GM12878 (cell line): ENCODE results near the gene C20orf96.

Experiments
- DPF2 ChIP-seq: fragments of 450-650 bp; IDR thresholded peaks from 2 replicates; pipeline ENCODE4 v1.6.1; 2017; ENCODE audit warnings: mild to moderate bottlenecking
- ETV6 ChIP-seq, 2 experiments: fragments of 450-650 bp in 1 of 2; IDR thresholded peaks in 1 of 2; conservative IDR thresholded peaks in 1 of 2; 2 replicates each; pipeline ENCODE4 v1.6.1; 2014; ENCODE audit warnings: antibody characterized with exemption in 1 of 2, borderline replicate concordance in 1 of 2, low read depth in 1 of 2, mild to moderate bottlenecking in 1 of 2, moderate library complexity in 1 of 2
- SIX5 ChIP-seq: IDR thresholded peaks from 2 replicates; pipeline ENCODE4 v1.6.1; 2011; ENCODE audit warnings: mild to moderate bottlenecking, low read depth, low read length, moderate library complexity; ENCODE audit not compliant: severe bottlenecking
- SRF ChIP-seq, 2 experiments: IDR thresholded peaks; 2 replicates each; pipeline ENCODE4 v1.6.1; 2011; ENCODE audit warnings: low read depth in 2 of 2, low read length in 2 of 2, mild to moderate bottlenecking in 1 of 2, moderate library complexity in 1 of 2
- TF ChIP-seq, protein P1 (sequence below), 3 experiments: IDR thresholded peaks in 2 of 3; conservative IDR thresholded peaks in 1 of 3; 2 replicates each; pipeline ENCODE4 v1.5.1; 2011; ENCODE audit warnings: low read depth in 3 of 3, low read length in 3 of 3, mild to moderate bottlenecking in 3 of 3, control low read depth in 2 of 3, moderate library complexity in 2 of 3, inconsistent platforms in 1 of 3, mixed read lengths in 1 of 3; ENCODE audit not compliant: control insufficient read depth in 2 of 3, insufficient read depth in 1 of 3; ENCODE audit errors: extremely low read depth in 1 of 3

DNA sequence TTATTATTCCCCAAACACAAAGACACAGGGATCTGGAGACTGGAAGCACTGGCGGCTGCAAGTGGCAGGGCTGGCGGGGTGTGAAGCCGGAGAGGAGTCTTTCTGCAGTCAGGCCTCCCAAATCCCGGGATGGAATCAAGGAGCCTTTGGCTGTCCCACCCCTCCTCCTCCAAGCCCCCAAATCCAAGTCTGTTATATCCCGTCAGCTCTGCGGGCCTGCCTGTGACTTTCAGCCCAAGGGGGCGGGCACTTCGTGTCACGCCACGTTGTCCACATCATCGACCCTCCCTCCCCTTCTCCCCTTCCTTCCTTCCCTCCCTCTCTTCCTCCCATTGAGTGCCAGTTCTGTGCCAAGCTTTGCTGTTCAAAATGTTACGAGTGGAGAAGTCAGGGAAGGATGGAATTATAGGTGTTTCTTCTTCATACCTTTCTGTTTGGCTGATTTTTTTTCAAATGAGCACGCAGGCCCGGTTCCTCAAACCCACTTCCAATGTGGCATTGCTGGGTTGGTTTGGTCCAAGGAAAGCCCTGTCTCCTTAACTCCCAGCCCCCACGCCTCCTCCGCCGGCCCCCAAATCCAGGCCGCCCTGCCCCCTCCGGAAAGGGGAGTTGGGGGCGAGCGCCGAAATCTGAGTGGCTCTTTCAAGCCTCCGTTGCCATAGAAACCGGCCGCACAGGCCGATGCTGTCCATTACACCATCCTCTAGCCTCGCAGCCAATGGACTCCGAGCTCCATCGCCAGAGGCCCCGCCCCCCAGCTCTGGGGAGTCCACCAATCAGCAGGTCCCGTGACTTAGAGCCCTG, 19.5 kb upstream of the C20orf96 start:
- no peak for TF ChIP-seq SIX5
- no peak for TF ChIP-seq DPF2
- TF ChIP-seq, protein P1, sequence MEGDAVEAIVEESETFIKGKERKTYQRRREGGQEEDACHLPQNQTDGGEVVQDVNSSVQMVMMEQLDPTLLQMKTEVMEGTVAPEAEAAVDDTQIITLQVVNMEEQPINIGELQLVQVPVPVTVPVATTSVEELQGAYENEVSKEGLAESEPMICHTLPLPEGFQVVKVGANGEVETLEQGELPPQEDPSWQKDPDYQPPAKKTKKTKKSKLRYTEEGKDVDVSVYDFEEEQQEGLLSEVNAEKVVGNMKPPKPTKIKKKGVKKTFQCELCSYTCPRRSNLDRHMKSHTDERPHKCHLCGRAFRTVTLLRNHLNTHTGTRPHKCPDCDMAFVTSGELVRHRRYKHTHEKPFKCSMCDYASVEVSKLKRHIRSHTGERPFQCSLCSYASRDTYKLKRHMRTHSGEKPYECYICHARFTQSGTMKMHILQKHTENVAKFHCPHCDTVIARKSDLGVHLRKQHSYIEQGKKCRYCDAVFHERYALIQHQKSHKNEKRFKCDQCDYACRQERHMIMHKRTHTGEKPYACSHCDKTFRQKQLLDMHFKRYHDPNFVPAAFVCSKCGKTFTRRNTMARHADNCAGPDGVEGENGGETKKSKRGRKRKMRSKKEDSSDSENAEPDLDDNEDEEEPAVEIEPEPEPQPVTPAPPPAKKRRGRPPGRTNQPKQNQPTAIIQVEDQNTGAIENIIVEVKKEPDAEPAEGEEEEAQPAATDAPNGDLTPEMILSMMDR (IDR thresholded peaks at IDR 0.05 in 2 of 3, conservative IDR thresholded peaks at IDR 0.05 in 1 of 3; ENCODE audit: control insufficient read depth in 2 of 3, extremely low read depth in 1 of 3, insufficient read depth in 1 of 3, low read depth in 3 of 3, low read length in 3 of 3) = no peak
- no peak for TF ChIP-seq SRF (IDR thresholded peaks at IDR 0.05; ENCODE audit: low read depth in 2 of 2, low read length in 2 of 2)
- TF ChIP-seq ETV6 (conservative IDR thresholded peaks at IDR 0.05 in 1 of 2, IDR thresholded peaks at IDR 0.05 in 1 of 2; ENCODE audit: borderline replicate concordance in 1 of 2, low read depth in 1 of 2) = no peak
